Measurements from ENCODE around the gene KRT15.

DNA sequence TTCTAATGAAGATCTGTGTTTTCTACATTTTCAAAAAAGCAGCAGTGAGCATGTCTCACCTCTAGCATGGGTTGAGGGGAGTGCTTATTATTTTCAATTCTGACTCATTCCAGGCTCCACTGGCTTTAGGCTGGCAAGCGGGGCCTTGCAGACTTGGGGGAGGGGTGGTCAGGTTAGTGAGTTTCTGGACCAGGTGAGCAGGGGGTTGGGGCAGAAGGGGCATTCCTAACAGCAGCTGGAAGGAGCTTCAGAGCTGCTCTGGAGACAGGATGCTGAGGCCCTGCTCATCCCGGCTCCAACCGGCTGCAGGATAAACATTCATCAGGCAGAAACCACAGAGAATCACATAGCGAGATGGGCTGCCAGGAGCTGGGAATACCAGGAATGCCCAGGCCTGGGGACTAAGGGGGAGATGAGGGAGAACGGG, 19.9 kb upstream of the KRT15 start:
- TF ChIP-seq, protein P1, sequence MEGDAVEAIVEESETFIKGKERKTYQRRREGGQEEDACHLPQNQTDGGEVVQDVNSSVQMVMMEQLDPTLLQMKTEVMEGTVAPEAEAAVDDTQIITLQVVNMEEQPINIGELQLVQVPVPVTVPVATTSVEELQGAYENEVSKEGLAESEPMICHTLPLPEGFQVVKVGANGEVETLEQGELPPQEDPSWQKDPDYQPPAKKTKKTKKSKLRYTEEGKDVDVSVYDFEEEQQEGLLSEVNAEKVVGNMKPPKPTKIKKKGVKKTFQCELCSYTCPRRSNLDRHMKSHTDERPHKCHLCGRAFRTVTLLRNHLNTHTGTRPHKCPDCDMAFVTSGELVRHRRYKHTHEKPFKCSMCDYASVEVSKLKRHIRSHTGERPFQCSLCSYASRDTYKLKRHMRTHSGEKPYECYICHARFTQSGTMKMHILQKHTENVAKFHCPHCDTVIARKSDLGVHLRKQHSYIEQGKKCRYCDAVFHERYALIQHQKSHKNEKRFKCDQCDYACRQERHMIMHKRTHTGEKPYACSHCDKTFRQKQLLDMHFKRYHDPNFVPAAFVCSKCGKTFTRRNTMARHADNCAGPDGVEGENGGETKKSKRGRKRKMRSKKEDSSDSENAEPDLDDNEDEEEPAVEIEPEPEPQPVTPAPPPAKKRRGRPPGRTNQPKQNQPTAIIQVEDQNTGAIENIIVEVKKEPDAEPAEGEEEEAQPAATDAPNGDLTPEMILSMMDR (IDR thresholded peaks at IDR 0.05; ENCODE audit: low read depth, low read length, missing input control), result no peak
- no peak for TF ChIP-seq TAF1 (conservative IDR thresholded peaks at IDR 0.05)
- no peak for TF ChIP-seq EGR1 (IDR thresholded peaks at IDR 0.05; ENCODE audit: low read depth in 2 of 2)
- no peak for TF ChIP-seq GABPA (IDR thresholded peaks at IDR 0.05 in 1 of 2, conservative IDR thresholded peaks at IDR 0.05 in 1 of 2)
- TF ChIP-seq RAD21 (IDR thresholded peaks at IDR 0.05), result no peak
- TF ChIP-seq JUND (IDR thresholded peaks at IDR 0.05), result no peak
- TF ChIP-seq SP1 (IDR thresholded peaks at IDR 0.05), result no peak
- TF ChIP-seq, protein P2, sequence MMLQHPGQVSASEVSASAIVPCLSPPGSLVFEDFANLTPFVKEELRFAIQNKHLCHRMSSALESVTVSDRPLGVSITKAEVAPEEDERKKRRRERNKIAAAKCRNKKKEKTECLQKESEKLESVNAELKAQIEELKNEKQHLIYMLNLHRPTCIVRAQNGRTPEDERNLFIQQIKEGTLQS (IDR thresholded peaks at IDR 0.05), result no peak
- TF ChIP-seq YY1 (IDR thresholded peaks at IDR 0.05), result no peak
- TF ChIP-seq, protein P3, sequence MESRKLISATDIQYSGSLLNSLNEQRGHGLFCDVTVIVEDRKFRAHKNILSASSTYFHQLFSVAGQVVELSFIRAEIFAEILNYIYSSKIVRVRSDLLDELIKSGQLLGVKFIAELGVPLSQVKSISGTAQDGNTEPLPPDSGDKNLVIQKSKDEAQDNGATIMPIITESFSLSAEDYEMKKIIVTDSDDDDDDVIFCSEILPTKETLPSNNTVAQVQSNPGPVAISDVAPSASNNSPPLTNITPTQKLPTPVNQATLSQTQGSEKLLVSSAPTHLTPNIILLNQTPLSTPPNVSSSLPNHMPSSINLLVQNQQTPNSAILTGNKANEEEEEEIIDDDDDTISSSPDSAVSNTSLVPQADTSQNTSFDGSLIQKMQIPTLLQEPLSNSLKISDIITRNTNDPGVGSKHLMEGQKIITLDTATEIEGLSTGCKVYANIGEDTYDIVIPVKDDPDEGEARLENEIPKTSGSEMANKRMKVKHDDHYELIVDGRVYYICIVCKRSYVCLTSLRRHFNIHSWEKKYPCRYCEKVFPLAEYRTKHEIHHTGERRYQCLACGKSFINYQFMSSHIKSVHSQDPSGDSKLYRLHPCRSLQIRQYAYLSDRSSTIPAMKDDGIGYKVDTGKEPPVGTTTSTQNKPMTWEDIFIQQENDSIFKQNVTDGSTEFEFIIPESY (IDR thresholded peaks at IDR 0.05), result no peak
- TF ChIP-seq, protein P4, sequence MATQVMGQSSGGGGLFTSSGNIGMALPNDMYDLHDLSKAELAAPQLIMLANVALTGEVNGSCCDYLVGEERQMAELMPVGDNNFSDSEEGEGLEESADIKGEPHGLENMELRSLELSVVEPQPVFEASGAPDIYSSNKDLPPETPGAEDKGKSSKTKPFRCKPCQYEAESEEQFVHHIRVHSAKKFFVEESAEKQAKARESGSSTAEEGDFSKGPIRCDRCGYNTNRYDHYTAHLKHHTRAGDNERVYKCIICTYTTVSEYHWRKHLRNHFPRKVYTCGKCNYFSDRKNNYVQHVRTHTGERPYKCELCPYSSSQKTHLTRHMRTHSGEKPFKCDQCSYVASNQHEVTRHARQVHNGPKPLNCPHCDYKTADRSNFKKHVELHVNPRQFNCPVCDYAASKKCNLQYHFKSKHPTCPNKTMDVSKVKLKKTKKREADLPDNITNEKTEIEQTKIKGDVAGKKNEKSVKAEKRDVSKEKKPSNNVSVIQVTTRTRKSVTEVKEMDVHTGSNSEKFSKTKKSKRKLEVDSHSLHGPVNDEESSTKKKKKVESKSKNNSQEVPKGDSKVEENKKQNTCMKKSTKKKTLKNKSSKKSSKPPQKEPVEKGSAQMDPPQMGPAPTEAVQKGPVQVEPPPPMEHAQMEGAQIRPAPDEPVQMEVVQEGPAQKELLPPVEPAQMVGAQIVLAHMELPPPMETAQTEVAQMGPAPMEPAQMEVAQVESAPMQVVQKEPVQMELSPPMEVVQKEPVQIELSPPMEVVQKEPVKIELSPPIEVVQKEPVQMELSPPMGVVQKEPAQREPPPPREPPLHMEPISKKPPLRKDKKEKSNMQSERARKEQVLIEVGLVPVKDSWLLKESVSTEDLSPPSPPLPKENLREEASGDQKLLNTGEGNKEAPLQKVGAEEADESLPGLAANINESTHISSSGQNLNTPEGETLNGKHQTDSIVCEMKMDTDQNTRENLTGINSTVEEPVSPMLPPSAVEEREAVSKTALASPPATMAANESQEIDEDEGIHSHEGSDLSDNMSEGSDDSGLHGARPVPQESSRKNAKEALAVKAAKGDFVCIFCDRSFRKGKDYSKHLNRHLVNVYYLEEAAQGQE (IDR thresholded peaks at IDR 0.05), result no peak
